ENCODE results near the gene CD180. TPM values are rescaled to one million over a fixed set of nuclear protein-coding genes. Genes with fewer than 3 reads are reported as not detected.
A peak's percentile ranks its signal among the peaks of the same experiment; 100 is the strongest.

Gene CD180
- total and polyA plus RNA-seq, 9 of the 15 experiments (the other 6 are each of a cell fraction or from before 2014, with no cell fraction given): 0.01 to 0.07 TPM; not detected in 7

DNA sequence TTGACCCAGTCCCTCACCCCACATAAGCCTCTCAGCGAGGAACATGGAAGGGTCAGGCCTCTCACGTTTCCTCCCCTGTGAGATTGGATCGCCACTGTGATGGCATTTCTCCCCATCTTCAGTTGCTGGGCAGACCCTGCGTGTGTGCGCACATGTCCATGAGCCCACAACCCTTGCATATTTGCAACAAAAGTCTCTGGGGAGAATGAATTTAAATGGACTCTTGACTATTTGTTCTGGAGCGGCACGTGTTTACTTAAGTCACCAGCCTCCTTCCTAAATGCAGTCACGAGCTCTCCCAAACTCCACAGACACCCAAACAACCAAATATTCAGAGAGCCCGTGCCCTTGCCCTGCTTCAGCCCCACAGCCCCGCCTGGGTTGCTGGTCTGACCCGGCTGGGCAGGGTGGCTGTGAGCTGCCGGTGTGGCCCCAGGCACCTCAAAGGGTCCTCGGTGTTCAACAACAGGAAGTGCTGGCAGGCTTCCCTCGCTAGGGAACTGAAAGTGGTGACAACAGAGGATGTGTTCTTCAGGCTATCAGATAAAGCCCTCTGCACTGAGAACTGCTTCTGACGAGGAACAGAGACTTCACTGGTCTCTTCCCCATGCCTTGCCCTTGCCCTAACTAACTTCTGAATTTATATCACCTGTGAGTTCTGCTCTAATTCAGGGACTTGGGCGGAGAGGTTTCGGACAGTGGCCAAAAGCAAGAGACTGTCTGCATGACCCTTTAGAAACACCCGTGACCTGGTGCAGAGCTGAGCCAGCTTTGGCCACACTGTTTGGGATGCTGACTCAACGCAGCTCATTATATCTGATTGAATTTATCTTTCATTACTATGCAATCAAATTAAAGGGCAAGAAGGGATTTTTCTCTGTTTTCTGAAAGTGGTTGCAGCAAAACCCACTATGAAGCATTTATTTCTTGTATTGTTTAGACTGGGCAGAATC lies 19.2 kb upstream of the CD180 start (continued):
- TF ChIP-seq EP300 (IDR thresholded peaks at IDR 0.05; ENCODE audit: low read length): no peak
- TF ChIP-seq ETV1 (tag; conservative IDR thresholded peaks at IDR 0.05; ENCODE audit: low read depth): peak; percentile 51
- TF ChIP-seq CTBP1 (IDR thresholded peaks at IDR 0.05; ENCODE audit: borderline replicate concordance): peak; percentile 23; the same call in 1 of the 2 replicates
- TF ChIP-seq, protein P1, sequence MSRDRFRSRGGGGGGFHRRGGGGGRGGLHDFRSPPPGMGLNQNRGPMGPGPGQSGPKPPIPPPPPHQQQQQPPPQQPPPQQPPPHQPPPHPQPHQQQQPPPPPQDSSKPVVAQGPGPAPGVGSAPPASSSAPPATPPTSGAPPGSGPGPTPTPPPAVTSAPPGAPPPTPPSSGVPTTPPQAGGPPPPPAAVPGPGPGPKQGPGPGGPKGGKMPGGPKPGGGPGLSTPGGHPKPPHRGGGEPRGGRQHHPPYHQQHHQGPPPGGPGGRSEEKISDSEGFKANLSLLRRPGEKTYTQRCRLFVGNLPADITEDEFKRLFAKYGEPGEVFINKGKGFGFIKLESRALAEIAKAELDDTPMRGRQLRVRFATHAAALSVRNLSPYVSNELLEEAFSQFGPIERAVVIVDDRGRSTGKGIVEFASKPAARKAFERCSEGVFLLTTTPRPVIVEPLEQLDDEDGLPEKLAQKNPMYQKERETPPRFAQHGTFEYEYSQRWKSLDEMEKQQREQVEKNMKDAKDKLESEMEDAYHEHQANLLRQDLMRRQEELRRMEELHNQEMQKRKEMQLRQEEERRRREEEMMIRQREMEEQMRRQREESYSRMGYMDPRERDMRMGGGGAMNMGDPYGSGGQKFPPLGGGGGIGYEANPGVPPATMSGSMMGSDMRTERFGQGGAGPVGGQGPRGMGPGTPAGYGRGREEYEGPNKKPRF (IDR thresholded peaks at IDR 0.05; ENCODE audit: low read depth, low read length): no peak
- no peak for TF ChIP-seq PYGO2 (tag; IDR thresholded peaks at IDR 0.05)
- peak; percentile 18; the same call in 1 of the 2 replicates for TF ChIP-seq ELF1 (tag; IDR thresholded peaks at IDR 0.05)
- no peak for TF ChIP-seq NONO (IDR thresholded peaks at IDR 0.05; ENCODE audit: low read depth in 2 of 2, low read length in 1 of 2)
- no peak for TF ChIP-seq HOMEZ (CRISPR knock-in tag; IDR thresholded peaks at IDR 0.05)
- TF ChIP-seq DIDO1 (tag; IDR thresholded peaks at IDR 0.05; ENCODE audit: low read depth): no peak
- TF ChIP-seq CHD7 (IDR thresholded peaks at IDR 0.05; ENCODE audit: low read depth, low read length): no peak
- TF ChIP-seq CREM (IDR thresholded peaks at IDR 0.05; ENCODE audit: low read depth): 0 out of 2 replicates have a peak, but pooled peaks have one; percentile 7

Data from K562 (cell line).